Measurements from ENCODE around the gene HINT3.
"Not testable (repeated sequence)": the region's sequence is repeated elsewhere in the genome, so short reads cannot be mapped to it uniquely, and the experiment has no call there.

The HINT3 gene

DNA sequence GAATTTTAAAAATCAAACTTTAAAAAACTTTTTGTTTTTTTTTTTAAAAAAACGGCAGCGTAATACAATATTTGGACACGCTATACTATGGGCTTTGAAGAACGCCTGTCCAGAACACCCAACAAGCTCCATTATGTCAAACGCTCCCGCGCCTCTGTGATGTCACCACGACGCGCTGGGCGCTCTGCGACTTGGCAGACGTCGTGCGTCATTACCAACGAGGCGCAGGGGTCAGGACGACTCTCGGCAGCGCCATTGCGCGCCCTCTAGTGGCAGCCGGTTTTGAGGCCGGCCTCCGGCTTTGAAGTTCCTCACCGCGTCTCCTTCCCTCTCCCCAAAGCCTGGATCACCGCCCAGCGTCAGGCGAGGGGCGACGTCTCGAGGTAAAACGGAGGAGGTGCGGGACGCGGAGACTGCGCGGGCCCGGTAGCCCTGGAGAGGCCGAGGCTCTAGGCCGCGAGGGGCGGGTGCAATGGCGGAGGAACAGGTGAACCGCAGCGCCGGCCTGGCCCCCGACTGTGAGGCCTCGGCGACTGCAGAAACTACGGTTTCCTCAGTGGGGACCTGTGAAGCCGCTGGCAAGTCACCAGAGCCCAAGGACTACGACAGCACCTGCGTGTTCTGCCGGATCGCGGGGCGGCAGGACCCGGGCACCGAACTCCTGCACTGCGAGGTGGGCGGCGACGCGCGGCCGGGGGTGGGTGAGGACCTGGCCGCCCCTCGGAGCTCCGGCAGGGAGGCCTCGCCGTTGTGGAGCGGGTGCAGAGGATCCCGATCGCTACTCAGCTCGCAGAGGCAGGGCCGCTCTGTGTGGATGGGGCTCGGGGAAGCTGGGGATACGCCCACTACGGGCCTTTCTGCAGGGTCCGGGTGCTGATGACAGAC lies at the start of gene HINT3:
Gene HINT3, plus strand, starts transcription at position 265 of the 885 bp plus-strand sequence. Its CDS starts 208 bp downstream, at position 473.
- TF ChIP-seq, protein P1, sequence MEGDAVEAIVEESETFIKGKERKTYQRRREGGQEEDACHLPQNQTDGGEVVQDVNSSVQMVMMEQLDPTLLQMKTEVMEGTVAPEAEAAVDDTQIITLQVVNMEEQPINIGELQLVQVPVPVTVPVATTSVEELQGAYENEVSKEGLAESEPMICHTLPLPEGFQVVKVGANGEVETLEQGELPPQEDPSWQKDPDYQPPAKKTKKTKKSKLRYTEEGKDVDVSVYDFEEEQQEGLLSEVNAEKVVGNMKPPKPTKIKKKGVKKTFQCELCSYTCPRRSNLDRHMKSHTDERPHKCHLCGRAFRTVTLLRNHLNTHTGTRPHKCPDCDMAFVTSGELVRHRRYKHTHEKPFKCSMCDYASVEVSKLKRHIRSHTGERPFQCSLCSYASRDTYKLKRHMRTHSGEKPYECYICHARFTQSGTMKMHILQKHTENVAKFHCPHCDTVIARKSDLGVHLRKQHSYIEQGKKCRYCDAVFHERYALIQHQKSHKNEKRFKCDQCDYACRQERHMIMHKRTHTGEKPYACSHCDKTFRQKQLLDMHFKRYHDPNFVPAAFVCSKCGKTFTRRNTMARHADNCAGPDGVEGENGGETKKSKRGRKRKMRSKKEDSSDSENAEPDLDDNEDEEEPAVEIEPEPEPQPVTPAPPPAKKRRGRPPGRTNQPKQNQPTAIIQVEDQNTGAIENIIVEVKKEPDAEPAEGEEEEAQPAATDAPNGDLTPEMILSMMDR (IDR thresholded peaks at IDR 0.05; ENCODE audit: low read depth, low read length), result peak; percentile 86
- H3K4me3 ChIP-seq (ENCODE audit: low read depth, low read length), result peak within 1 kb of the TSS; percentile 93

DNA sequence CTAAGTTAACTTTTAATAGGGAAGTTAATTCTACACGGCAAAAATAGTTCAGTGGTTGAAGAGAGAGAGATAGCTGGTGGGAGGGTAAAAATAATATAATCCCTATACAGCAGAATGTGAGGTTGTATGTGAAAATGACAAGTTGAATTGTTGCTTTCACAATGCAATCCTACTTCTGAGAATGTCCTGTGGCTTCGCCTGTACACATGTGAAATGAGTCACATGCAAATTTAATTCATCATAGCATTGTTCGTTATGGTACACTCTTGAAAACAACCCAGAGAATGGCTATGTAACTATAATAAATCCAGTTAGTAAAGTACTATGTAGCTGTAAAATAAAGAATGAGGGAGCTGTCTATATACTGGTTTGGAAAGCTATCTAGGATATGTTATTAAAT lies 46.0 kb upstream of the HINT3 start:
- TF ChIP-seq, protein P1 (IDR thresholded peaks at IDR 0.05; ENCODE audit: low read depth, low read length), result no peak
- H3K4me3 ChIP-seq (ENCODE audit: low read depth, low read length), result no peak overlapping the region

DNA sequence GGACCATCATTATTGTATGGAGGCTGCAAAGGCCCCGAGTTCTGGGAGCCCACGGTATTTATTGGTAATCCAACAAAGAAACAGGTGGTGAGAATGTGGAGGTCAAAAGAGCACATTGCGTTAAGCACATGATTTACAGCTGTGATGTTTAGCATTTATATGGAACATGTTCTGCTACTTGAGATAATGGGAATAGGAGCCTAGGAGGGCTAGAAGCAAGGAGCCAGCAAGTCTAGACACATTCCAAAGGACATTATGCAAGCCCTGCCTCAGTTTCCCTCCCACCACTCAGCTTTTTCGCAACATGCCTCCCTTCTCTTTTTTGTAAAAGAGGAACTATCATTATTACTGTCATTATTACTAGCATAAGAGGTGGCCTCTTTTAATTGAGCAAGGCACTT lies 45.5 kb upstream of the HINT3 start:
- H3K4me3 ChIP-seq (ENCODE audit: low read depth, low read length), result not testable (repeated sequence)

DNA sequence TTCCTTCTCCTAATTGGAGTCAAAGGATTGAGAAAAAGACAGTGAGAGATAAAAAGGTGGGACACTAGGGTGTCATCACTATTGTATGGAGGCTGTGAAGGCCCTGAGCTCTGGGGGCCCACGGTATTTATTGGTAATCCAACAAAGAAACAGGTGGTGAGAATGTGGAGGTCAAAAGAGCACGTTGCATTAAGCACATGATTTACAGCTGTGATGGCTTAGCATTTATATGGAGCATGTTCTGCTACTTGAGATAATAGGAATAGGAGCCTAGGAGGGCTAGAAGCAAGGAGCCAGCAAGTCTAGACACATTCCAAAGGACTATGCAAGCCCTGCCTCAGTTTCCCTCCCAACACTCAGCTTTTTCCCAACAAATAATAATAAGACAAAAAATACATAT lies 44.1 kb upstream of the HINT3 start:
- H3K4me3 ChIP-seq (ENCODE audit: low read depth, low read length), result not testable (repeated sequence)

DNA sequence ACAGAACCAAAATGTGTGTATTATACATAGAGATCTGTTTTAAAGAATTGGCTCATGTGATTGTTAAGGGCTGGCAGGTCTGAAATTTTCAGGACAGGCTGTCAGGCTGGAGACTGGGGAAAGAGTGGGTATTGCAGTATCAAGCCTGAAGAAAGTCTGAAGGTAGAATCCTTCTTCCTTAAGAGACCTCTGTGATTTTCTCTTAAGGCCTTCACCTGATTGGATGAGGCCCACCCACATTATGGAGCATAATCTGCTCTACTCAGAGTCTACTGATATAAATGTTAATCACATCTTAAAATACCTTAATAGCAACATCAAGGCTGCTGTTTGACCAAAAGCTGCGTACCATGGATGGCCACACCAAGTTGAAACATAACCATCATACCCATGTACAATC lies 43.4 kb upstream of the HINT3 start:
- TF ChIP-seq, protein P1 (IDR thresholded peaks at IDR 0.05; ENCODE audit: low read depth, low read length), result no peak
- H3K4me3 ChIP-seq (ENCODE audit: low read depth, low read length), result no peak overlapping the region

DNA sequence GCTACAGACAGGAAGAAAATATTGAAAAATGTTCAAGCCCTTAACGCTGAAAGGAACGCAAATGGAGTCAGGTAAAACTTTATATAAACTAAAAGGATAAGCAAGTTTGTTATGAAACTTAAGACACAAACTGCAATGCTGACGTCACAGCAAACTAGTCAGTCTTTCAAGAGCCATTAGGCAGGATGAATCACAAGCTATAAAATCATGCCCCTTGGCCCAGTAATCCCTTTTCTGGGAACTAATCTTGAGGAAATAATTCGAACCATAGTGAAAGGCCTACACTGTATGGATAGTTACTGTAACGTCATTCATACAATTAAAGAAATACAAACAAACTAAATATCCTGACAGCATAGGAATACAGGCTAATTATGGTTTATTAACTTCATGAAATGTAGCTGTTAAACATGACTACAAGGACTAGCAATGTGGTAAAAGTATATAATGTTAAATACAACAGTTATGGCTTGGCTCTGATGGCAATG lies 42.7 kb upstream of the HINT3 start:
- no peak overlapping the region for H3K4me3 ChIP-seq (ENCODE audit: low read depth, low read length)
- TF ChIP-seq, protein P1 (IDR thresholded peaks at IDR 0.05; ENCODE audit: low read depth, low read length), result no peak

DNA sequence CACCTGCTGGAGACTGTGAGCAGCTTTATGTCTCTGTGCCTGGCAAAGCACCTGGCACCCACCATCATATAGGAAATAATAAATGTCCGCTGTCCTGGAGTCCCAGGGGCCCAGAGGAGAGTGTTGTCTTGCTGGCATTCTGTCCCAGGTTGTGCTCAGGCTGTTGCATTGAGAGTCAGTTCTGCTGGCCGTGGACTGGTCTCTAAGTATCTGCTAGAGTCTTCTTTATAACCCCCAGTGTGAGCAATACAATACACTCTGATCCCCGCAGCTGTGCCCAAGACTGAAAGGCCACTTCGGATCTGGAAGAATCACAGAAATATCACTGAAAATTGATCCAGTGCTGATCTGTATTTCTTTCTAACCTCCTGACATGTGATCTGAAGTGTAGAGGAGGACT lies 38.3 kb upstream of the HINT3 start:
- TF ChIP-seq, protein P1 (IDR thresholded peaks at IDR 0.05; ENCODE audit: low read depth, low read length), result no peak
- H3K4me3 ChIP-seq (ENCODE audit: low read depth, low read length), result no peak overlapping the region

DNA sequence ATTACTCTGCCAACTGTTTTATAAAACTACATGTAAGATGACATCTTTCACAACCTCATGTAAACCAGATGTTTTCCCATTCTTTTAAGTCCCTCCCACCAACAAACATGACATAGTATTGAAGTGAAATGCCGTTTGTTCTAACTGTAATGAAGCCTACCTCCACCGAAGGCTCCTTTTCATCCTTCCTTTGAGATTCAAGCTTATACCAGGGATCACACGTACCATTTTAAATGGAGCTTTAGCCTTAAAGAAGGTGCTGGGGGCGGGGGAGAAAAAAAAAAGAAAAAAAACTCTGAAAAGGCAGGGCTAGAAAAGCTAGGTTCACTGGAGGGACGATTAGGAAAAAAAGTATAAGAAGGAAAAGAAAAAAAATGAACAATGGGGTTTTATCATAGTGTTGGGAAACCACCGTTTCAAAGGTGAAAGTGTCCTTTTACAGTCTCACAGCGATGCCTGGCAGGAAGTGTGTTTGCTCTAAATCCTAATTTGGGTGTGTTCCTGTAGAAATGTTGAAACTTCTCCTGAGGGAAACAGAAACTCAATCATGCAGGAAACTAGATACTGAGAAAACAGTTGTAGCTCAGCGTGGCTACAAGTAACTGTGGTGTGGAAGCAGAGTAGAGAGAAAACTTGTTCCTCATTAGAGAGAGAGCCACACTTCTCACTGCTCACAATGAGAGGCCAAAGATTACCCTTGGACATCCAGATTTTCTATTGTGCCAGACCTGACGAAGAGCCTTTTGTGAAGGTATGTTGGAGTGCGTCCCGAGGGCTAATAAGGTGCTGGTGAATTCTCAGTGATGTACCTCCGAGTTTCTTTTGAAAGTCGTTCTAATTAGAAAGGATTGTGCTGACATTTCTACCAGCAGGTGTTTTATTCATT lies 37.6 kb upstream of the HINT3 start:
- TF ChIP-seq, protein P1 (IDR thresholded peaks at IDR 0.05; ENCODE audit: low read depth, low read length), result no peak
- peak overlapping the region; percentile 11; the same call in 1 of the 2 replicates for H3K4me3 ChIP-seq (ENCODE audit: low read depth, low read length)

Data from WI38 (cell line).